ENCODE measurements around the gene PAX7. TPM values are rescaled to one million over a fixed set of nuclear protein-coding genes. Genes with fewer than 3 reads are reported as not detected.
"Not testable (repeated sequence)": the region's sequence is repeated elsewhere in the genome, so short reads cannot be mapped to it uniquely, and the experiment has no call there.

PAX7 gene
- total RNA-seq, 1 donor from 2014 or later: 1.4 TPM

DNA sequence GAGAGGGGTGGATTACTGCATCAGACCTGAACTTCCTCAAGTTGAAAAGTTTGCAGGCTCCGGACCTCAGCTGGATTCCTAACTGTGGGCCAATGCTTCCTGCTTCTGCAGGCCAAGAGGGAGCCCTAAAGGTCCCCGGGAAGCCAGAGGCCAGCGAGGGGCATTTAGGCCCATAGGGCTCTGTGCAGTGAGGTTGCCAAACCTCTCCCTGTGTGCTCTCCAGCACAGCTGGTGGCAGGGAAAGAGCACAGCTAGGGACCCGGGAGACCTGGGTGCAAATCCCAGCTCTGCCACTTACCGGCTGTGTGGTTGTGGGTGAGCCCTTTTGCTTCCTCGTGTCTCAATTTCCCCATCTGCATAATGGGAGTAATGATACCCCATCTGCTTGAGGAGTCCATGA lies 100.5 kb downstream of the PAX7 start:
- DNase-seq: no peak

DNA sequence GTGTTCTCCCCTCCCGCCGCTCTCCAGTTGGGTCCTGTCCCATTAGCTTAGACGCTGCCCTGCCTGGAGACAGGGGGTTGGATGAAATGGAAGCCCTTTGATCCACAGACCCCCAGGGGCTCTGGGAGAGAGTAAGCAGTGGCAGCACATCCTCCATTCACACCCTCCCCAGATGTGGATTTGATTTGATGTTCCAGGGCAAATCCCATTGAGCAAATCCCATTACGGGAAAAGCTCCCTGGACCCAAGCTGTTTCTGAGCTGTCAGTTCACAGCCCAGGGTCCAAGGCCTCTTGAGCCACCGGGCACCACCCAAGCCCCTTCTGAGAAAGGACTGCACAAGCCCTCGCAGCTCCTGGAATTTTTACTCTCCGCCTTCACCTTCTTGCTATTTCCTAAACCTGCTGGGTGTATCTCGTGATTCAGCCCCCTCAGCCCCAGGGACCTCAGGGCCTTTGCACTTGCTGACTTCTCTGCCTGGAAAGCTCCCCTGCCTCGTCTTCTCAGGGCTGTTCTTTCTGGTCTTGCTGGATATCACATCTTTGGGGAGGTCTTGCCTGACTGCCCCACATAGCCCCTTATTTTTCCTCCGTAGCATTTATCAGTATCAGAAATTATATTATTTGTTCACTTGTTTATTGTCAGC lies 101.1 kb downstream of the PAX7 start:
- no peak for DNase-seq

DNA sequence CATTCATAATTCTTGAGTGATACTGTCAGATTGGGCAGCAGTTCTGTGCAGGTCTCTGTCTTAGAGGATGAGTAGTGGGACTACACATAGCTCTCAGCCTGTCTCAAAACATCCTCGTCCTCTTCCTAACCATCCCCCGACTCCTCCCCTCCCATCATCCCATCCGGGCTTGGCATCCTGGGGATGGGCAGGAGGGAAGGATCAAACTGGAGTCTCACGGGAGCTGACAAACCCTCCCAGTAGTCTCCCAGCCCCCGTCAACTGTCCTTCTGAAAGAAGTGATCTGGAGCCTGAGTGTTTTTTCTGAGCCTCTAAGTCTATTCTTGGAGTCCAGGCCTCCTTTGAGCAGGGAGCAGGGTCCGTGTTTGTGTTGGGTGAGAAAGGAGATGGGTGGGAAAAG lies 102.0 kb downstream of the PAX7 start:
- no peak for DNase-seq

DNA sequence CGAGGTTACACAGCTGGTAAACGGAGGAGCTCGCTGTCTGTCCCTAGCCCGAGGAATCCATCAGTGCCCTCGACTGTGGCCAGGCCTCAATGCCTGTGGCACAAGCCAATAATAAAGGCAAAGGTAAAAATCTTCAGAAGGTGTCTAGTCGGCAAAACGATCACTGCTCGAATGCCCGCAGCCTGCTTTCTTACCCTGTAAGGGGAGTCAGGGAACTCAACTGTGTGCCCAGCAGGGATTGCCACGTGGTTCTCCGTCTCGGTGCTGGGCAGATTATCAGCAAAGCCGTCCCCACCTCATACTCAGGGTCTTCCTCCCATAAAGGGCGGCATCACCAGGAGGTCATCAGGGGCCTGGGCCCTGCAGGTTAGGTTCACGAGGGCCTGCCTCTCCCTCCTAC lies 103.4 kb downstream of the PAX7 start:
- DNase-seq: no peak

DNA sequence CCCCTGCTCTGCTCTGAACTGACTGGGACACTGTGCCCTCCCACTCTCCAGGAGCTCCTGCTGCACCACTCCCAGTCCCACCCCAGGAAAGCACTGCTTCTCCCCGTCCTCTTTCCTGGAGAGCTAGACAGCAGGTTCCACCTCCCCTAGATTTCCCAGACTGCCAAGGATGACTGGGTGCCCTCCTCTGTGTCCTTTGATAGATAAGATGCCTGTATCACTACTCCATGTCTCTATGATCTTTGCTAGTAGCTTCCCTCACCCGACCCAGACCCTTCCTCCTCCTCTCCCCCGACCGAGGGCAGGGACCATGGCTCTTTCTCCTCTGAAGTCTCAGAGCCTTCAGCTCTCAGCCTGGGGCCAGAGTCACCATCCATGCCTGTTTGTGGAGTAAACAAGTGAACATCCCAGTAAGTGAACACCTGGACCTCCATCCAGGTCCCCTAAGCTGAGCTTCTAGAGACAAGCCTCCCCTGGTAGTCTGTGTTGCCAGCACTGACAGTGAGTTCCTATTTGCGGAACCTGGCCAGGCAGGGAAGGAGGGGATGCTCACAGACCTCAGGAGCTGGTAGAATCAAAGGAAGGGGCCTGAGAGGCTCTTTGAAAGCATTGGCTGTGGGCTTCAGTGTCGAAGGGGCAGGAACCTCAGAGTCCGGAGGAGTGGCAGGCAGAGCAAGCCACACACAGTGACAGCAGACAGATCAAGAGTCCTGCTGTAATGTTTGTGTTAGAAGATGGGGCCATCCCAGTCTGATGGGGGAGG lies 104.0 kb downstream of the PAX7 start:
- no peak for DNase-seq

DNA sequence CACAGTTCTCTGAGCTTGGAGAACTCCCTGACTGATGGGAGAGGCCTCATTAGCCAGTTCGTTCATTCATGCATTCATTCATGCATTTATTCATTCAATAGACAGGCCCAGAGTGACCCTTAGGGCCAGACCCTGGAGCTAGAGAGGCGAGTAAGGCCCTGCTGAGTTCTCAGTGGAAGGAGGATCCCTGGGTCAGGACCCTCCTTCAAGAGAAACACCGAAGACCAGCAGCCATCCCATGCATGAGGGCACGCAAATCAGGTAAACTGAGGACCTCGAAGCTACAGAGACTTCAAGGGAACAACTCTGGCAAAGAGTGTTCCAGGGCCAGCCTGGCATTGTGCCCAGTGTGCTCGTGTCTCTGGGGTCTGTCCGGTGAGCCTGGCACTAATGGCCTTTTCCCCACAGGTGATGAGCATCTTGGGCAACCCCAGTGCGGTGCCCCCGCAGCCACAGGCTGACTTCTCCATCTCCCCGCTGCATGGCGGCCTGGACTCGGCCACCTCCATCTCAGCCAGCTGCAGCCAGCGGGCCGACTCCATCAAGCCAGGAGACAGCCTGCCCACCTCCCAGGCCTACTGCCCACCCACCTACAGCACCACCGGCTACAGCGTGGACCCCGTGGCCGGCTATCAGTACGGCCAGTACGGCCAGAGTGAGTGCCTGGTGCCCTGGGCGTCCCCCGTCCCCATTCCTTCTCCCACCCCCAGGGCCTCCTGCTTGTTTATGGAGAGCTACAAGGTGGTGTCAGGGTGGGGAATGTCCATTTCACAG lies 104.8 kb downstream of the PAX7 start:
- no peak for DNase-seq

DNA sequence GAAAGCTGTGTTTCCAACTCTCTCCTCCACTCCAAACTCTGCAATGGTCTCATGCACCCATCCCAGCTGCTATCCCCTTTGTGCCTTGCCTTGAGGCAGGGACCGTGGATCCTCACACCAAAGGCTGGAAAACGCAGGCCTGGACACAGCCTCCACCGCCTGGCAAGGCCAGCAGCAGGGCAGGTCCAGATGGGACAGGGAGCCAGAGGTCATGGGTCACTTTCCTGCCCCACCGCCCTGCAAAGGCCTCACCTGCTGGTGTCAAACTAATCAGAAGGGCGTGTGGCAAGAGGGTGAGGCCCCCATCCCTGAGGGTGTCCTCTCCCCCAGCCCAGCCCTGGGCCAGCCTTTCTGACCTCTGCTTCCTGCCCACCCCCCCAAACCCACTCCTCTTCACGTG lies 106.3 kb downstream of the PAX7 start:
- DNase-seq: no peak

DNA sequence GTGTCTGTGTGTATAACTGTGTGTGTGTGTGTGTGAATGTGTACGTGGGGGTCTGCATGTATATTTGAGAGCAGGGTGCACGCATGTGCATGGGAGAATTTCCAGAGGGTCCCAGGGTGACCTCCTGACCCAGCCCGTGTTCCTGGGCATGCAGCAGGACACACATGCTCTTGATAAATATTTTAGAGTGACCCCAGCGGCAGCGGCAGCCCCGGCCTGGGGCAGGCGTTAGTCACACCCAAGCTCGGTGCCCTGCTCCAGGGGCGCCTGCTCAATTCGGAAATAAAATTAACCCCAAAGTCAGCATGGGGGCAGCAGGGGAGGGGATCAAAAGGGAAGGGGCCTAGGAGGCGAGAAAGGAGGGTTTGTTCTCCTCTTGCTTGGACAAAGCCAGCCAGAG lies 107.5 kb downstream of the PAX7 start:
- no peak for DNase-seq

DNA sequence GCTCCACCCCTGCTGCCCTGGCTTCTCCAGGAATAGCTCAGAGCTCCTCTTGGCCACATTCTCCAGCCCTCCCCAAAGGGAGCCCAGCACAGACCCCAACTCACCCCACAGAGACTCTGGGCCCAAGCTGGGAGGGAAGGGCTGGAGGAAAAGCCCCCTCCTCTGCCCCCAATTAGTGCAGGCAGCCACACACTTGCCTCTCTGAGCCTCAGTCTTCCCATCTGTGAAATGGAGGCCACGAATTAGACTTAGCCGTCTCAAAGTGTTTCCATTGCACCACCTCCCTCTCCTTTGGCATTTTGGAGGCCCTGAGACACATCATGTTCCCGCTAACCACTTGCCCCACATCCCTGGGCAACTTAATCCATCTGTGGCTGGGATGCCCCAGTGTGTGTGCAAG lies 108.0 kb downstream of the PAX7 start:
- DNase-seq: no peak

DNA sequence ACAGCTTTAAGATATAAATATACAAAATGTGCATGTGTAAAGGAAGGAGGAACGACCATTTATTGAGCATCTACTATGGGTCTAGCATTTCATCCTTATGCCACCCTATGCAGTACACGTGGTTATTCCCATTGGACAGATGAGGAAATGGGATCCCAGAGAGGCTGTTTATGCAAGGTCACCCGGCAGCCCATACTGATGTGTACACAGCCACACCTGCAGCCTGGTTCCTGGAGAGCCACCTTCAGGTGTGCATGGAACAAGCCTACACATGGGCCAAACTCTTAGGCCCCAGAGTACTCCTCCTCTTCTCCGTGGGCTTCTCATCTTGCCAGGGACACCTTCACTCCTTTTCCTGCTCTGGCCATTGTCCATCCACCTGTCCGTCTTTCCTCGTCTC lies 108.8 kb downstream of the PAX7 start:
- no peak for DNase-seq

DNA sequence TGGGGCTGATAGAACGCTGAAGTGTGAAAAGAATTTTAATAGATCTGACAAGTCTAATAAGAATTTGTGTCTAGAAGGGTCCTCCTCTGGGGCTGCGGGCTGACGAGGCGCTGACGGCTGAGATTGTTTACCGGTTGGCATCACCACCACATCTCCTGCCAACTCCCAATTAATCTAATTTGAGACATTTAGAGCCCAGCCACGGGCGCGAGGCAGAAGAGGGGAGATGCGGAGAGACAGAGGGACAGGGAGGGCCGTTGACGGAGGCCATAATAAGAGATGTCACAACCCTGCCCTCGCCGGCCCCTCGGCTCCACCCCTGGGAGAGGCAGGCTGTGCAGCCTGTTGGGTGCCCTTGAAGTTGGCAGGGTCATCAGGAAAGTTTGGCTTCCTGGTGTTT lies 109.3 kb downstream of the PAX7 start:
- DNase-seq: no peak

DNA sequence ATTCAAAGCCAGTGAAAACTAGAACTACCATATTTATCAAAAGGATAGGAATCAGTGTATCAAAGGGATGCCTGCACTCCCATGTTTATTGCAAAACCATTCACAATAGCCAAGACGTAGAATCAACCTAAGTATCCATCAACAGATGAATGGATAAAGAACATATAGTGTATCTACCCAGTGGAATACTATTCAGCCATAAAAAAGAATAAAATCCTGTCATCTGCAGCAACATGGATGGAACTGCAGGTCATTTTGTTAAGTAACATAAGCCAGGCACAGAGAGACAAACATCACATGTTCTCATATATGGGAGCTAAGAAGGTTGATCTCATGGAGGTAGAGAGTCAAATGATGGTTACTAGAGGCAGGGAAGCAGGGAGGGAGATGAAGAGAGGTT lies 110.0 kb downstream of the PAX7 start:
- no peak for DNase-seq

DNA sequence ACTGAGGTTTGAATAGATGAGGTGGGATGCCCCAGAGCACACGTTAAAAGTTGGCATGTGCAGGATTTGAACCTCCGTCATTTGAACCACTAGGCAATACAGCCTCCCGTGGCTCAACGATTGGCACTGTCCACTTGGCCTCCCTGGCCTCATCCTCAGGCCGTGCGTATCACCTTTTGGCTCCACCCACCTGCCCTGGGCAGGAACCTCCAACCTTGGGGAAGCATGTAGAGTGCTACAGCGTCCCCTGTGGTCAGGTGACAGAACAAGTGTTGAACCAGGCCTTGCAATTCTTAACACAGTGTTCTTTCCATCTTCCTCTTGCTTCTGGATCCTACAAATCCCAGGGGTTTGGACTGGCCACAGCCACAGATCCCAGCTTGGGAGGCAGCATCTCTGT lies 112.6 kb downstream of the PAX7 start:
- no peak for DNase-seq

DNA sequence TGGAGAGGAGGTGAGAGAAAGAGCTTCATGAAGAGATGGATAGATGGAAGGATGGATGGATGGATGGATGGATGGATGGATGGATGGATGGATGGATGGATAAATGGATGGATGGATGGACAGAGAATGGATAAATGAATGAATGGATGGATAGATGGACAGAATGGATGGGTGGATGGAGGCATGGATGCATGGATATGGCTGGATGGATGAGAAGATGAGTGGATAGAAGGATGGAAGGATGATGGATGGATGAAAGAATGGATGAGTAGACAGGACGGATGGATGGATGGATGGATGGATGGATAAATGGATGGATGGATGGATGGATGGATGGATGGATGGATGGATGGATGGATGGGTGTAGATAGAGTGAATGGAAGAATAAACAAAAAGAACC lies 113.7 kb downstream of the PAX7 start:
- DNase-seq: not testable (repeated sequence)

DNA sequence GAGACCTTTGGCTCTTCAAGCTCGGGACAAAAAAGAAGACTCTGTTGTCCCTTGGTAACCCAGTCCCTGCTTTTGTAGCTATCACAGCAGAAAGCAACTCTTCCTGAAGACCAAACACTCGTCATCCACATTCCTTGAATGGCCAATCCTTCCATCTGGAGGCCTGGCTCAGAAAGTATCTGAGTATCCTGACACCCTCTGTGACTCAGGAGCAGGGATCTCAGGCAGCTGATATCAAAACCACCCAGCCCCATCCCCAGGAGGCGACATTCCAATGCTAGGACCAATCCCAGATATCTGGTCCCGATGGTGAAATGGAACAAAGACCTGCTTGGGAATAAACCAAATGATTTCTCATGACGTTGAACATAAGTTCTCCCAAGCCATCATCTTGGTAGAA lies 116.3 kb downstream of the PAX7 start:
- no peak for DNase-seq

DNA sequence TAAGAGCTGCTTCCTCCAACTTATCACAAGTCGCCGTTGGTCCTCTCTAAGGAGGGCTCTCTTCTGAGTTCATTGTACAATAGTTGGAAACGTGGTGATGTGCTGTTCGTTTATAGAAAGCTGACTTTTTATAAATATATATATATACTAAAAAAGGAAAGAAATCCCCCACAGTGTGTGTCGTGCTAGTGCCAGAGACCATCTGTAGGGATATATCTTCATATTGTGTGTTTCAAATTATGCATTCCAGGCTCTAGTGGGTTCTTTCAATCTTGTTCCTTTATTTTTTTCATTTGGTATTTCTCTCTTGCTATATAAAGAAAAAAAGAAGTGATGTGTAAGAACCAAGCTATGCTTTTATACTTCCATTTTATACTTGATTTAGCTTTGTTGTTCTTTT lies 117.0 kb downstream of the PAX7 start:
- DNase-seq: no peak

DNA sequence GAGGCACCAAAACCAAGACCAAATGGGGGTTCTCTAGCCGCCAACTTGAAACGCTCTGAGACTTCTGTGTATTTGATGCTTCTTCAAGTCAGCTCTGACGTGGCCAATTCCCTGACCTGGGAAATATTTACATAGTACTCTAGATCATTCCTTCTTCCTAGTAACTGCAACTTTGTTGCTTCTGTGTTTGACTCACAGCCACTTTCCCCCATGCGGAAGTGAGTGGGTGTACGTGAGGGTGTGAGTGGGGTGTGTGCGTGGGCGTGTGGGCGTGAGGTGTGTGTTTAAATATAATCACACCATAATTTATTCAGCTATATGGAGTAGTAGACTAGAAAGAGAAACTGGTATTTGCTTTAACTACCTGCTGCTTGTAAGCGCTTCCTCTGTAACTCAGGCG lies 117.8 kb downstream of the PAX7 start:
- DNase-seq: no peak

DNA sequence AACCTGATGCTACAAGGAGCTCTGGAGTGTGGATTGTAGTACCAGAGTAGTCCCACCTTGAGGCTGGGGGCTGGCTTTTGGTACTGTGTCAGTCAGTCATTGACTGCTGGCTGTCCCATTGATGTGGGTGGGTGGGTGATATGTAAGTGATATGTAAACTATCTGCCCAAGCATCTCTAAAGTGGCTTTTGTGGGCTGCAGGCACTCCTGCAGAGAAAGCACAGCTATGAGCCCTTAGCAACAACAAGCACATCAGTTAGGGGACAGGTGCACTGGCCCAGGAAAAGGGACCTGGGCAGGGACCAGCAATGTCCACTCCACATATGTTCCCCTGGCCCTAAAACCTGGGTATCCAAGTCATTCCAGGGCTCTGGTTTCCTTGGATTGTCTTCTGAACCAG lies 118.9 kb downstream of the PAX7 start:
- DNase-seq: no peak

DNA sequence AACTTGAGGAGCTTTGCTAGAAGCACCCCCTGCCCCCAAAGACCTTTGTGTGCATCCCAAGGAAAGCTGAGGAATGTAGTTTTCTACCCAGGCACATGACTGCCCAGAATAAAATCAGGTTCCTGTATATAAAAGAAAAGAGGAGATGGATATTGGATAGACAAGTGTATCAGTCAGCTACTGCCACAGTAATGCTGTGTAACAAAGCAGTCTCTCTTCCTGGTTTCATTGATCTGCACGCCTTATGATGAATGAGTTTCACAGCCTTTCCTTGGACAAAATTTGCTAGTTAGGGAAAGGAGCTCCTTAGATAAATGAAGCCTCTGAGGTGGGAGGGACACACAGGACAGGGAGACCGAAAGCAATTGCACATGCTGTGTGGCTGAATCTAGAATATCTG lies 120.0 kb downstream of the PAX7 start:
- DNase-seq: no peak

DNA sequence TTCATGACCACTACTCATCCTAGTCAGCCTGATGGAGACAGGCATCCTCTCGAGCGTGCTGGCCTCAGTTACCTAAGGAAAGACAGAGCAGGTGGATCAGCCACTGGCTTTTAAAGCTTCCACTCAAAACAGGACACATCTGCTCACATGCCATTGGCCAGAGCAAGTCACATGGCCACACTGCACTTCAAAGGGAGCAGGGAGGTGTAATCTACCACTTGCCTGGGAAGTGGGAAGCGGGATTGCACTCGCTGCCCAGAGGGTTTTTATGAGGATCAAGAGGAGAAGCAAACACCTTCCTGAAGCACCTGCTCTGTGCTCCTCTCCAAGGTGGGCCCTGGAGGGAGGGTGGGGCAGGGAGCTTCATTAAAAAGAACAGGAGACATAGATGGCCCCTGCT lies 120.8 kb downstream of the PAX7 start:
- DNase-seq: no peak

DNA sequence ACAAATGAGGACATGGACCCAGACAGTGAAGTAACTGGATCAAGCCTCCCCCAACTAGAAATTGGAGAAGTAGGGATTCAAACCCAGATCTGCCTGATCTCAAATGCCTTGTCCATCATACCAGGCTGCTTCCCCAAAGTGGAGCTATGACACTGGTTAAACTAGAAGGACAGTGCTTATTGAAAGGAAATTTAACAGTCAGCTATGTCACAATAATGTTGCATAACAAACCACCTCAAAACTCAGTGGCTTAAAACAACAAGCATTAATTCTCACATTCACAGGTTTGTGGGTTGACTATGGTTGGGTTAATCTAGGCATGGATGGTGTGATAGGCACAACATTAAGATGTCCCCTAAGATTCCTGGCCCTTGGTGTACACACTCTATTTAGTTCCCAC lies 121.8 kb downstream of the PAX7 start:
- DNase-seq: no peak

DNA sequence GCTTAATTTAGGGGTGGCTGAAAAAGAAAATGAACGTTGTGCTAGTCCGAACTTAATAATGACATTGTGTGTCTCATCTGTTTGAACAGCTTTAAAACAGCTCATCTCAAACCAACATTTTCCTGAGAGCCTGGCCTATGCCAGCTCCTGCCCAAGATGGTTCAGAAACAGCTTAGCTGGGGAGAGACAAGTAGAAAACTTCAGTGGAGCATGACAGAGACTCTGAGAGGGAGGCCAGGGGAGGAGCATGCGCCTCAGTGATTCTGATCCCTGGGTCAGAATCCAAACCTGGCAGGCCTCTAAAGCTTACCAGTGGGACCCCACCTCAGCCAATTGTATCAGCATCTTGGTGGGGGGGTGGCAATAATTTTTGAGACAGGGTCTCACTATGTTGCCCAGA lies 129.5 kb downstream of the PAX7 start:
- DNase-seq: no peak

DNA sequence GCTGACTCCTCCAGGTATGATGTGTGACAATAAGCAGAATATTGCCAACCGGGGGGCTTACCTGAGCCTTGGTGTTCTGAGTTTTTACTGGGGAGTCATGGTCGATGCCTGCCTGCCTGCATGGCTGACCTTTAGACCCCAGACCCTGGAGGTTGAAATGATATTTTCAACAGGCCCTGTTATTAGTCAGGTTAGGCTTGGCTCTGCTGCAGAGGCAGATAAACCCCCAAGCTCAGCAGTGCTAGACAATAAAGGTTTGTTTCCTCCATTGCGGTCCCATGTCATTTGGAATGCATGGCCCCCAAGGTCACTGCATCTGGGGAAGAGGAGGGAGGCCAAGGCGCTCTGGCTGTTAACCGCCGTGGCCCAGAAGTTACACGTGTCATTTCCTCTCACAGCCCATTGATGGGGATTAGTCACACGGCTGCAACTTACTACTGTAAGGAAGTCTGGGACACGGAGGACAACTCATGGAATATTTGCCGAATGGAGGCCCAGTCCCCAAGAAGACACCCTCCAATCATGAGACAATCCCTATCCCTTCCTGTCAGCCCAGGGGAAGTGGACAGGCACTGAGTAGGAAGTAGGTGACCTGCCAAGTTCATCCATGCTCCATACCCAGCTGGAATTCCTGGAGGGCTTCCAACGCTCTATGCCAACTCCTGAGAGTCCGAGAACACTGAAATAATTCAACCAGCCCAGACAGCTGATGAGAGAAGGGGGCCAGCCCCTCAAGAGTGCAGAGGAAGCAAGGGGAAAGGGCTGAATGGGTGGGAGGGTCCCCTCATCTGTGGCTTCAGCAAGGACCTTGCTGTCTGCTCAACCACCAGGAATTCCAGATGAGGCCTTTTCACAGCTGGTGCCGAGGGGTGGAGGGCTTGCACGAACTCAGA lies 131.5 kb downstream of the PAX7 start:
- no peak for DNase-seq

Measured in skin of body (tissue), 2 donors.